ENCODE measurements around the gene ZNF491. TPM values are rescaled to one million over a fixed set of nuclear protein-coding genes. Genes with fewer than 3 reads are reported as not detected.

Gene ZNF491
- total RNA-seq, 2 experiments from 2014 or later, result 2.0 to 6.2 TPM

GRCh38 chr19:11784356-11784755 is 14.0 kb upstream of the ZNF491 start:
- H3K4me3 ChIP-seq (ENCODE audit: low read depth, low read length, poor library complexity, severe bottlenecking), result no peak overlapping the region
- H3K9me2 ChIP-seq (ENCODE audit: insufficient read depth, low read length), result no peaks in the 10 kb centered on the region
- no peak overlapping the region for H3K4me2 ChIP-seq (ENCODE audit: low read length)
- ChIA-PET POLR2A (interaction anchor here (0.7 kb wide), 1 partner anchor 188 kb away, joined by 4 read pairs; no protein-coding TSS in a partner anchor), CTCF (ENCODE audit: unreplicated experiment) (no interaction called here)
- no peak overlapping the region for H3K27ac ChIP-seq (ENCODE audit: low read depth, low read length, poor library complexity, severe bottlenecking)
- no peaks in the 10 kb centered on the region for H3K79me2 ChIP-seq (ENCODE audit: insufficient read depth, low read depth, low read length)
- no peak overlapping the region for H2AFZ ChIP-seq (ENCODE audit: low read length)
- H3K4me1 ChIP-seq (ENCODE audit: insufficient read depth, low read length, poor library complexity, severe bottlenecking), result no peaks in the 10 kb centered on the region
- DNase-seq (ENCODE audit: low spot score), result no peak
- TF ChIP-seq EZH2phosphoT487 (IDR thresholded peaks at IDR 0.05; ENCODE audit: borderline replicate concordance, low read depth, low read length) (no peak), CTCF (conservative IDR thresholded peaks at IDR 0.05; ENCODE audit: low read length) (no peak)
- intact Hi-C loops (cut with micrococcal nuclease; ENCODE audit: unreplicated experiment), result no loop called here
- peaks cover 41% of the 10 kb centered on the region for H3K36me3 ChIP-seq (ENCODE audit: insufficient read depth, low read length)
- no peaks in the 10 kb centered on the region for H4K20me1 ChIP-seq (ENCODE audit: insufficient read depth, low read length)
- BruUV-seq (replicated peaks), result no TSS peak
- H3K9me3 ChIP-seq (ENCODE audit: low read length), result peaks cover 28% of the 10 kb centered on the region

- intact Hi-C loops (cut with micrococcal nuclease; ENCODE audit: unreplicated experiment), result no loop called here
These were observed 10.8 kb upstream of the ZNF491 start for GRCh38 chr19:11787536-11787935.

DNA sequence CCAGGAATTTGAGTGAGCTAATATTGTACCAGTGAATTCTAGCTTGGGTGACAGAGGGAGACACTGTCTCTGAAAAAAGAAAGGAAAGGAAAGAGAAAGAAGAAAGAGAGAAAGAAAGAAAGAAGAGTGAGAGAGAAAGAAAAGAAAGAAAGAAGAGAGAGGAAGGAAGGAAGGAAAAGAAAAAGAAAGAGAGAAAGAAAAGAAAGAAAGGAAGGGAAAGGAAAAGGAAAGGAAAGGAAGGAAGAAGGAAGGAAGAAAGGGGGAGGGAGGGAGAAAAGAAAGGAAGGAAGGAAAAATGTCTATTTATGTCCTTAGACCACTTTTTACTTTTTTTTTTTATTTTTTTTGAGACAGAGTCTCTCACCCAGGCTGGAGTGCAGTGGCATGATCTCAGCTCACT is 5.4 kb upstream of the ZNF491 start:
- H3K4me3 ChIP-seq (ENCODE audit: low read depth, low read length, poor library complexity, severe bottlenecking), result no peak overlapping the region
- peaks cover 18% of the 10 kb centered on the region for H3K4me1 ChIP-seq (ENCODE audit: insufficient read depth, low read length, poor library complexity, severe bottlenecking)
- peaks cover 13% of the 10 kb centered on the region for H3K9me3 ChIP-seq (ENCODE audit: low read length)
- H3K79me2 ChIP-seq (ENCODE audit: insufficient read depth, low read depth, low read length), result no peaks in the 10 kb centered on the region
- BruUV-seq (replicated peaks), result no TSS peak
- no peaks in the 10 kb centered on the region for H3K9me2 ChIP-seq (ENCODE audit: insufficient read depth, low read length)
- no peak overlapping the region for H2AFZ ChIP-seq (ENCODE audit: low read length)
- ChIA-PET POLR2A (interaction anchor here (0.6 kb wide), 1 partner anchor 113 kb away, joined by 4 read pairs; no protein-coding TSS in a partner anchor), CTCF (ENCODE audit: unreplicated experiment) (no interaction called here)
- no peak overlapping the region for H3K27ac ChIP-seq (ENCODE audit: low read depth, low read length, poor library complexity, severe bottlenecking)
- H3K36me3 ChIP-seq (ENCODE audit: insufficient read depth, low read length), result no peaks in the 10 kb centered on the region
- no peak overlapping the region for H3K4me2 ChIP-seq (ENCODE audit: low read length)
- no peak for DNase-seq (ENCODE audit: low spot score)
- H4K20me1 ChIP-seq (ENCODE audit: insufficient read depth, low read length), result no peaks in the 10 kb centered on the region
- intact Hi-C loops (cut with micrococcal nuclease; ENCODE audit: unreplicated experiment), result no loop called here
- TF ChIP-seq CTCF (conservative IDR thresholded peaks at IDR 0.05; ENCODE audit: low read length) (no peak), EZH2phosphoT487 (IDR thresholded peaks at IDR 0.05; ENCODE audit: borderline replicate concordance, low read depth, low read length) (no peak)

More at GRCh38 chr19:11787536-11787935, 10.8 kb upstream of the ZNF491 start:
- POLR2A ChIA-PET, result no interaction called here
- H3K79me2 ChIP-seq (ENCODE audit: insufficient read depth, low read depth, low read length), result no peaks in the 10 kb centered on the region
- no peaks in the 10 kb centered on the region for H3K4me1 ChIP-seq (ENCODE audit: insufficient read depth, low read length, poor library complexity, severe bottlenecking)
- BruUV-seq (replicated peaks), result no TSS peak
- CTCF ChIA-PET (ENCODE audit: unreplicated experiment), result no interaction called here
- no peak overlapping the region for H3K27ac ChIP-seq (ENCODE audit: low read depth, low read length, poor library complexity, severe bottlenecking)
- no peaks in the 10 kb centered on the region for H4K20me1 ChIP-seq (ENCODE audit: insufficient read depth, low read length)
- TF ChIP-seq CTCF (conservative IDR thresholded peaks at IDR 0.05; ENCODE audit: low read length), result no peak
- DNase-seq (ENCODE audit: low spot score), result no peak
- H3K4me2 ChIP-seq (ENCODE audit: low read length), result no peak overlapping the region
- peaks cover 11% of the 10 kb centered on the region for H3K36me3 ChIP-seq (ENCODE audit: insufficient read depth, low read length)
- no peaks in the 10 kb centered on the region for H3K9me2 ChIP-seq (ENCODE audit: insufficient read depth, low read length)
- peaks cover 19% of the 10 kb centered on the region for H3K9me3 ChIP-seq (ENCODE audit: low read length)
- H2AFZ ChIP-seq (ENCODE audit: low read length), result no peak overlapping the region
- H3K4me3 ChIP-seq (ENCODE audit: low read depth, low read length, poor library complexity, severe bottlenecking), result no peak overlapping the region

Data from OCI-LY7 (cell line).